GM12874 (cell line): ENCODE results near the gene DNAH17.

Experiments
- CTCF ChIP-seq: IDR thresholded peaks from 2 replicates; pipeline ENCODE4 v1.5.1; 2011; ENCODE audit warnings: low read depth, mild to moderate bottlenecking, control low read depth, low read length, moderate library complexity; ENCODE audit not compliant: insufficient read depth

DNAH17 gene

GRCh38 chr17:78460951-78461798 is 116.0 kb downstream of the DNAH17 start:
- TF ChIP-seq CTCF, result no peak

GRCh38 chr17:78460176-78460675 is 117.0 kb downstream of the DNAH17 start:
- TF ChIP-seq CTCF, result no peak

- no peak for TF ChIP-seq CTCF
Observed at GRCh38 chr17:78459696-78460095, 117.5 kb downstream of the DNAH17 start.

- no peak for TF ChIP-seq CTCF
Observed at GRCh38 chr17:78458736-78459335, 118.4 kb downstream of the DNAH17 start.

- TF ChIP-seq CTCF, result no peak
Observed at GRCh38 chr17:78458091-78458490, 119.1 kb downstream of the DNAH17 start.

GRCh38 chr17:78454346-78454745 is 122.8 kb downstream of the DNAH17 start:
- TF ChIP-seq CTCF, result no peak

GRCh38 chr17:78451753-78452152 is 125.4 kb downstream of the DNAH17 start:
- no peak for TF ChIP-seq CTCF
